ENCODE measurements around the gene MAP3K5.

The MAP3K5 gene

GRCh38 chr6:136564180-136564579 lies 228.1 kb downstream of the MAP3K5 start:
- DNase-seq, result no peak

GRCh38 chr6:136563386-136564152 lies 228.7 kb downstream of the MAP3K5 start:
- no peak for DNase-seq

GRCh38 chr6:136562211-136562610 lies 230.1 kb downstream of the MAP3K5 start:
- DNase-seq, result no peak

GRCh38 chr6:136553166-136553787 lies 239.0 kb downstream of the MAP3K5 start:
- no peak for DNase-seq

- no peak for DNase-seq
These were observed 240.2 kb downstream of the MAP3K5 start for GRCh38 chr6:136552054-136552453.

GRCh38 chr6:136551103-136551502 lies 241.2 kb downstream of the MAP3K5 start:
- DNase-seq, result no peak

- peak; percentile 81 for DNase-seq
These were observed 241.8 kb downstream of the MAP3K5 start, which contains the start of gene MAP7 for GRCh38 chr6:136550330-136551071. Gene MAP7, minus strand, starts transcription at chr6:136550422. Its CDS starts 14 bp downstream, at chr6:136550408.

GRCh38 chr6:136550045-136550329 lies 242.3 kb downstream of the MAP3K5 start:
- DNase-seq, result no peak

- DNase-seq, result peak; percentile 59
These were observed 242.8 kb downstream of the MAP3K5 start for GRCh38 chr6:136549300-136550044.

GRCh38 chr6:136548582-136549299 lies 243.5 kb downstream of the MAP3K5 start:
- DNase-seq, result no peak

- DNase-seq, result no peak
These were observed 244.4 kb downstream of the MAP3K5 start for GRCh38 chr6:136547871-136548270.

- no peak for DNase-seq
These were observed 244.9 kb downstream of the MAP3K5 start for GRCh38 chr6:136547336-136547735.

GRCh38 chr6:136546331-136546730 lies 245.9 kb downstream of the MAP3K5 start:
- DNase-seq, result no peak

GRCh38 chr6:136544326-136544725 lies 248.0 kb downstream of the MAP3K5 start:
- no peak for DNase-seq

GRCh38 chr6:136541395-136541794 lies 250.9 kb downstream of the MAP3K5 start:
- DNase-seq, result no peak

GRCh38 chr6:136539967-136540652 lies 252.2 kb downstream of the MAP3K5 start:
- no peak for DNase-seq

- DNase-seq, result no peak
These were observed 253.4 kb downstream of the MAP3K5 start for GRCh38 chr6:136538836-136539235.

GRCh38 chr6:136535880-136536650 lies 256.2 kb downstream of the MAP3K5 start:
- DNase-seq, result no peak

GRCh38 chr6:136535017-136535765 lies 257.1 kb downstream of the MAP3K5 start:
- DNase-seq, result no peak

- no peak for DNase-seq
These were observed 258.0 kb downstream of the MAP3K5 start for GRCh38 chr6:136534268-136534667.
